ENCODE measurements around the gene SBF2.
"Not testable (repeated sequence)": the region's sequence is repeated elsewhere in the genome, so short reads cannot be mapped to it uniquely, and the experiment has no call there.

SBF2 gene

DNA sequence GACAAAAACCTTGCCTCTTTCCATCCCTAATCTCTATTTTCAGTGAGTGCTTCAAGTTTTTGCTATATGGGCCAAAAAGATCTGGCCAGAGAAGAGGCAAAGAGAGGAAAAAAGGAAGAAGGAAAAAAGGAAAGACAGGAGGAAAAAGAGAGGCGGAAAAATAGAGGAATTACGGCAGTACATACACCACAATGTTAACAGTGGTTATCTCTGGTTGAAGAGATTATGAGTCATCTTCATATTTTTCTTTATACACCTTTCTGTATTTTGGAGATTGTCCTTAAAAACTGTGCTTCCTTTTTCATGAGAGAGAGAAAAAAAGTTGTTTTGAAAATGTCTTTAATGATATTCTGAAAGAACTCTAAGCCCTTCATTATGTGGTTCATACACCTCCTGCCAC is 133.7 kb downstream of the SBF2 start:
- DNase-seq, result no peak

DNA sequence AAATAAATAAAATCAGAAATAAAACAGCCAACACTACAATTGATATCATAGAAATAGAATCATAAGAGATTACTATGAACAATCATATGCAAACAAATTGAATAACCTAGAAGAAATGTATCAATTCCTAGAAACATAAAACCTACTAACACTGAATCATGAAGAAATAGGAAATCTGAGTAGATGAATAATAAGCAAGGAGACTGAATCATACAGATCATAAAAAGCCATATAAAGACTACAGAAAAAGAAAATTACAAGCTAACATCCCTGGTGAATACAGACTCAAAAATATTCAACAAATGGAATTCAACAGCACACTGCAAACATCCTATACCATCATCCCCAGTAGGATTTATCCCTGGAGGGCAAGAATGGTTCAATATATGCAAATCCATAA is 135.6 kb downstream of the SBF2 start:
- no peak for DNase-seq

DNA sequence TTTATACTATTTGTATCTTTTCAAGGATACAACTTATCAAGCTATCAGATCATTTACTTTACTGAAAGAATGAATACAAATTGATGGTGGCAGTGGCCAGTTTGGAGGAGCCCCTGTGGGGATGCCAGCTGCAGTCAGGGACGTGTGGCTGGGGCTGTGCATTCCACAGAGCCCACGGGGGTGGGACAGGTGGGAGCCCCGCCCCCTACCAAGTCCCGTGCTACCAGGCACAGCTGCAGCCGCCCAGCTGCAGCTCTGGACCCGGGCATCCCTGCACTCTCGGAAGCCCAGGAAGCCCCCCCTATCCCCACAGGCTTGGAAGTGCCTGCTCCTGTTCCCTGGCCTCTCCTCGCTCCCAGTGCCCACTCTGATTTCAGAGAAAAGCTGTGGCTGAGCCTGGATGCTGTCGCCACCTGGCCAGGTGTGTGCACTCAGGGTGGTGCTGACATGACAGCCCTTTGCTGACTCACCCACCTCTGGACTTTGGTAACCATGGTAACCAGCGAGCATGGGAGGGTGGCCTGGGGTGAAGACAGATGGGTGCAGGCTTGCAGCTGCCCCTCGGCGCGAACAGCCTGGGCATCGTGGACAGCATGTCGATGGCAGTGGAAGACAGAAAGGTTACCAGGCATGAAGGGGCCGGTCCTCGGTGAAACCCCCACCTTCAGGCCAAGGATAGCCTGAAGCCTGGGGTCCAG is 138.1 kb downstream of the SBF2 start:
- no peak for DNase-seq

DNA sequence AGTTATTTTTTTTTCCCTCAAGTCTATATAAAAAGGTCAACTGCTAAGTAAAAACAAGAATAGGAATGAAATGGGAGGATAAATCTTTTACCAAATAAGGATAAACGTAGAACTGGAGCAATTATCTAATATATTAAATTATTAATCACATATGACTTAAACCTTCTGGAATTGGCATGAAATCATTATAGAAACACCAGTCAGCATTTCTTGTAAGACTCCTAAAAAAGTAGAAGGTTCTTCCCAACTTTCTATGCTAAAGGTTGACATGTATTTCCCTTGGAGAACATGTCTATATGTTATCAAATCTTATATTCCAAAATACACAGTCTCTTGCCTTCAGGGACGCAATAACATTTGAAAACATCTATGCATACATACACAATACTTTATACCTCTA is 143.2 kb downstream of the SBF2 start:
- DNase-seq, result no peak

DNA sequence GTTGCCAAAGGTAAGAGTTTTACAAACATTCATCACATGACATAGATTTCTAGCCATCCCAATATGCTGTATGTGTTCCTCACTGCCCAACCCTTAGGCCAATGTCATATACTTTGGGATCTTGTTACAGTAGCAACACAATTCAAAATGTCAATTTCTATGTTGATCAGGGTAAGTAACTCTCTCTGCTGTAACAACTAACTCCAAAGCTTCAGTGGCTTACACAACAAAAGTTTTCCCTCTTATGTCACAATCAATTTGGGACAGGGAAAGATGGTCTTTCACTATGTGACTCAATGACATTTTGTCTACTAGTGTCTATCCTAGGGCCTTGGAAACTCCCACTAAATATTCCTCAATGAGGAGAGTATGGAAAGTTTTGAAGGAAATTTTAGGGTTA is 144.5 kb downstream of the SBF2 start:
- no peak for DNase-seq

DNA sequence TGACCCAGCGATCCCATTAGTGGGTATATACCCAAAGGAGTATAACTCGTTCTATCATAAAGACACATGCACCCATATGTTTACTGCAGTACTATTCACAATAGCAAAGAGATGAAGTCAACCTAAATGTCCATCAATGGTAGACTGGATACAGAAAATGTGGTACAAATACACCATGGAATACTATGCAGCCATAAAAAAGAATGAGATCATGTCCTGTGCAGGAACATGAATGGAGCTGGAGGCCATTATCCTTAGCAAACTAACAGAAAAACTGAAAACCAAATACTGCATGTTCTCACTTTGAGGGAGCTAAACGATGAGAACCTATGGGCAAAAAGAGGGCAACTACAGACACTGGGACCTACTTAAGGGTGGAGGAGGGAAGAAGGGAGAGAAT is 146.8 kb downstream of the SBF2 start:
- no peak for DNase-seq

DNA sequence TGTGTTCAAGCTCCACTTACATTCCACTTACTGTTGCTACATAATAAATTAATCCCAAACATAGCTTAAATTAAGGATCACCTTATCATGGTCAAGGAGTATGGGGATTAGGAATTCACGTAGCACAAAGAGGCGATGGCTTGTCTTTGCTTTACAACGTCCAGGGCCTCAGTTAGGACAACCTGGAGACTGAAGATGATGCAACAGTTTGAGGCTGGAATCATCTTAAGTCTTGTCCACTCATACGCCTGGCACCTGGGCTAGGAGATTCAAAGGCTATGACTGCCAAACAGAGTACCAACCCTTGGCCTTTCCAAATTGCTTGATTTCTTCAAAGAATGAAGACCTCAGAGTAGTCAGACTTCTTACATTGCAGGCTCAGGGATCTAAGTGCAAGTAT is 149.1 kb downstream of the SBF2 start:
- DNase-seq, result no peak

DNA sequence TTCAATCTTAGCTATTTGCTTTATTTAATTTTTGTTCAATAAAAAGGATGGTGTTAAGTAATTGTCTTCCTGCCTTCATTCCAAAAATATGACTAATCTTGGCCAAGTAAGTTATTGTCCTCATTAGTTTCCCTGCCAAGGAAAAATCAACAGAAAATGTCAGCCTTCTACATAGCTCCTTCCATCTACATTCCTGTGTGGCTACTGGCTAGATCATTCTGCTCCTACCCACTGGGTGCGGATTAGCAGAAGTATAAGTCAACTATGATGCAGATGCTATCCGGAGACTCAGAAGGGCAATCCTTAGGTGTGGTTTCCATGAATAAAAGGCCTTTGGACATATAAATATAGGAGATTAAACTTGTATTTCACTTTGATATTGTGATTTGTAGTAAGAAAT is 154.4 kb downstream of the SBF2 start:
- DNase-seq, result no peak

DNA sequence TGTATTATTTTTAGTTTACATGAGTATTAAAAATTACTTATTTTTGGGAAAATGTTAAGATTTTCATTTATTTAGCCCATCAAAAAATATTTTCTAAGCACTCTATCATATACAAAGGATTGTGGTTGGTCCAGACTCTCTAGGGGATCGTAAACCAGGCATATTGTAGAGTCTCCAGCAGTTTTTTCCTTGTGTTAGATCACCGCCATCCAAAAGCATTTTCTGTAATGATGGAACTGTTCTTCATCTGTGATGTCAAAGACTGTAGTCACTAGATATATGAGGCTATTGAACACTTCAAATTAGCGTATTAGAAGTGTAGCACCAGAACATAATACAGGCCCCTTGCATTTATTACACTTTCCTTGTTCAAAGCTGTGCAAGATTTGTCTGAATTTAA is 154.9 kb downstream of the SBF2 start:
- DNase-seq, result no peak

DNA sequence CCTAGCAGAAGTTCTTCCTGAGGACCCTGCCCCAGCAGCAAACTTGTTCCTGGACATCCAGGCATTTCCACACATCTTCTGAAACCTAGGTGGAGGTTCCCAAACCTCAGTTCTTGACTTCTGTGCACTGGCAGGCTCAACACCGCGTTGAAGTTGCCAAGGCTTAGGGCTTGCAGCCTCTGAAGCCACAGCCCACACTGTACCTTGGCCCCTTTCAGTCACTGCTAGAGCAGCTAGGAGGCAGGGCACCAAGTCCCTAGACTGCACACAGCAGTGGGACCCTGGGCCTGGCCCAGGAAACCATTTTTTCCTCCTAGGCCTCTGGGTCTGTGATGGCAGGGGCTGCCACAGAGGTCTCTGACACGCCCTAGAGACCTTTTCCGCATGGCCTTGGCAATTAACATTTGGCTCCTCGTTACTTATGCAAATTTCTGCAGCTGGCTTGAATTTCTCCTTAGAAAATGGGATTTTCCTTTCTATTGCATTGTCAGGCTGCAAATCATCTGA is 159.0 kb downstream of the SBF2 start:
- no peak for DNase-seq

DNA sequence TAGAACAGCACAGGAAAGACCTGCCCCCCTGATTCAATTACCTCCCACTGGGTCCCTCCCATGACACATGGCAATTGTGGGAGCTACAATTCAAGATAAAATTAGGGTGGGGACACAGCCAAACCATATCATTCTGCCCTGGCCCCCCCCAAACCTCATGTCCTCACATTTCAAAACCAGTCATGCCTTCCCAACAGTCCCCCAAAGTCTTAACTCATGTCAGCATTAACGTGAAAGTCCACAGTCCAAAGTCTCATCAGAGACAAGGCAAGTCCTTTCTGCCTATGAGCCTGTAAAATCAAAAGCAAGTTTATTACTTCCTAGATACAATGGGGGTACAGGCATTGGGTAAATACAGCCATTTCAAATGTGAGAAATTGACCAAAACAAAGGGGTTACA is 159.8 kb downstream of the SBF2 start:
- DNase-seq, result not testable (repeated sequence)

DNA sequence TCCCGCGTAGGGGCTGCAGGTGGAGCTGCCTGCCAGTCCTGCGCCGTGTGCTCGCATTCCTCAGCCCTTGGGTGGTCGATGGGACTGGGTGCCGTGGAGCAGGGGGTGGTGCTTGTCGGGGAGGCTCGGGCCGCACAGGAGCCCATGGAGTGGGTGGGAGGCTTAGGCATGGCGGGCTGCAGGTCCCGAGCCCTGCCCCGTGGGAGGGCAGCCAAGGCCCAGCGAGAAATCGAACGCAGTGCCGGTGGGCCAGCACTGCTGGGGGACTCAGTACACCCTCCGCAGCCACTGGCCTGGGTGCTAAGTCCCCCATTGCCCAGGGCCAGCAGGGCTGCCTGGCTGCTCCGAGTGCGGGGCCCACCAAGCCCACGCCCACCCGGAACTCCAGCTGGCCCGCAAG is 160.8 kb downstream of the SBF2 start:
- not testable (repeated sequence) for DNase-seq

DNA sequence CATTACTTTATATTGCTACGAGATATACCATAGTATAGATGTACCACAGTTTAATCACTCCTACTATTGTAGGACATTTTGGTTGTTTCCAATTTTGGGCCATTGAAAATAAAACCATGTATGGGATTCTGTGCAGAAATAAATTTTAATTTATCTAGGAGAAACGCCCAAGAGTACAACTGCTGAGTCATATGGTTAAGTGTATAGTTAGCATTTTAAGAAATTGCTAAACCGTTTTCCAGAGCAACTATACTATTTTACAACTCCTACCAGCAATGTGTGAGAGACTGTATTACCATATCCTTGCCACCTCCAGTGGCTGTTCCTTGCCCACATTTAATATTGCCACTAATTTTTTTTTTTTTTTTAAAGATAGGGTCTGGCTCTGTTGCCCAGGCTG is 163.1 kb downstream of the SBF2 start:
- no peak for DNase-seq

DNA sequence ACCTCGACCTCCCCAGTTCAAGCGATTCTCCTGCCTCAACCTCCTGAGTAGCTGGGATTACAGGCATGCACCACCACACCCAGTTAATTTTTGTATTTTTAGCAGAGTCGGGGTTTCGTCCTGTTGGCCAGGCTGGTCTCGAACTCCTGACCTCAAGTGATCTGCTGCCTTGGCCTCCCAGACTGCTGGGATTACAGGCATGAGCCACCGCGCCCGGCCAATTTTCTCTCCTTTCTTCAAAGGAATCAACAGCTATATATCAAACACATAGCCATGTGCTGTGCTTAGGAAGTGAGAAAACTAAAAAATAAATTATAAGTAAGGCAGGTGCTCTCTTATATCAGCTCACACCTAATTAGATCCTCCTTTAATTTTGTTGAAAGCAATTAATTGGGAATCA is 164.8 kb downstream of the SBF2 start:
- not testable (repeated sequence) for DNase-seq

DNA sequence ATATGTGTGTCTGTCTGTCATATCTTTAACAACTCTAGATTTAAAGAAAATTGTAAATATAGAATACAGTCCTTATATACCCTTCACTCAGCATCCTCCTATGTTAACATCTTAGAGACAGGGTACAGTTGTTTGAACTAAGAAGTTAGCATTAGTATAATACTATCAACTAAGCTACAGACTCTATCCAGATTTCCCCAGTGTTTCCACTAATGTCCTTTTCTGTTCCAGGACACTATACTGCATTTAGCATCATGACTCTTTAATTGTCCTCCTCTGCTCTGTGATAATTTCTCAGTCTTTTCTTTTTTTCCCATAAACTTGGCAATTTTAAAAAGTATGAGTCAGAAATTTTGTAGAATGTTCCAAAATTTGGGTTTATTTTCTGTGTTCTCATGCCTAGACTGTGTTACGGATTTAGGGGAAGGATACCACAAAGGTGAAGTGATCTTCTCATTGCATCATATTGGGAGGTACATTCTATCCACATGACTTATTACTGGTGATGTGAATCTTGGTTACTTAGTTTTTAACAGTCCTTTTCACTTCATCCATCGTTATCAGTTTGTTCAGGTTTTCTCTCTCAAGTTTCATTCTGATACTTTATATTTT is 168.4 kb downstream of the SBF2 start:
- no peak for DNase-seq

DNA sequence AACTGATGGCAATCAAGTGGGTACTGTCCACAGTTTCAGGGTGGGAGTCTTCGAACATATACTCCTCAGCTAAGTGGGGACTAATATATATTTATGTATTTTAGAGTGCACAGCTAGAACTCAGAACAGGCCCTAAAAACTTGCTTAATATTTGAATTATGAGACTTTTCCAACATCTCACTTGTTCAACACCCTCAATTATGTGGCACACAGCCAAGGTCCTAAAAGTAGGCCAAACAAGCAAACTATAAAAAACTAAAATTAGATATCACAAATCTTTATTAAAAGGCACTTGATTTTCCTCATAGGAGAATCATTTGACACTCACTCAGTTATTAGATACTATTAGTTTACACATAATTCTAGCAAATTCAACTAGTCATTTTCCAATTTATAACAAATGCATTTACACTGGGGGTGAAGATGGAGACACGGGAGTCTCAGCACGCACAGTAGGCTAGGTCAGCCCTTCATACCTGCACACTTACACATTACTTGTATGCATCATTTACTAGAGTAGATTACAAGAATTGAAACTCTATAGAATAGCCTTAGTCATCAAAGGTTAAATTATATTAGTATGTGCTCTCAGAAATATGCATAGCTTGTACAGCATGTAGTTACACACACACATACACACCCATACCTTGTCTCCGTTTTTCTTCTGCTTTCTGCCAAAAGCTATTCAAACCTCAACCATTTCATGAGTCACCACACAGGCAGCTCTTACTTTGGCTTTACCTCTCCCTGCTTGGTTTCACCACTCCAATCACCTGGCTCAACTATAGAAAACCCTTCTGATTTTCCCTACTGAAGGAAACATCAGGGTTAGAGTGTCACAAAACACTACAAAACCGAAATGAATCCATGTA is 171.5 kb downstream of the SBF2 start:
- no peak for DNase-seq

DNA sequence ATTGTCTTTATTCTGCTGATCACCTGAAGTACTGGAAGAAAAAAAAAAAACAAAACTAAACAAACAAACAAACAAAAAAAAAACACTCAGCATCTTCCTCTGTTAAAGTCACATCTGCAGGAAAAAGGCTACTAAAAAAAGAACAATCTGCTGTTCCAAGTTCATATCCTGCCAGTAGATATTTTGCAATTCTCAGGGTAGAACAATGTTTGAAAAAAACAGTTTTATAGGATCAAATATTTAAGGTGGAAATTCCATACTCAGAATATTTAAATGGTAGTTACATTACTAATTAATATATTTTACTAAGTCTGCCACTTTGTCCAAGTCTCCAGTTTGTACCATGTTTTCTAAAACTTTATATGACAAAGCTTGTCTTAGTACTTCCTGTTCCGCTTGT is 175.2 kb downstream of the SBF2 start:
- no peak for DNase-seq

DNA sequence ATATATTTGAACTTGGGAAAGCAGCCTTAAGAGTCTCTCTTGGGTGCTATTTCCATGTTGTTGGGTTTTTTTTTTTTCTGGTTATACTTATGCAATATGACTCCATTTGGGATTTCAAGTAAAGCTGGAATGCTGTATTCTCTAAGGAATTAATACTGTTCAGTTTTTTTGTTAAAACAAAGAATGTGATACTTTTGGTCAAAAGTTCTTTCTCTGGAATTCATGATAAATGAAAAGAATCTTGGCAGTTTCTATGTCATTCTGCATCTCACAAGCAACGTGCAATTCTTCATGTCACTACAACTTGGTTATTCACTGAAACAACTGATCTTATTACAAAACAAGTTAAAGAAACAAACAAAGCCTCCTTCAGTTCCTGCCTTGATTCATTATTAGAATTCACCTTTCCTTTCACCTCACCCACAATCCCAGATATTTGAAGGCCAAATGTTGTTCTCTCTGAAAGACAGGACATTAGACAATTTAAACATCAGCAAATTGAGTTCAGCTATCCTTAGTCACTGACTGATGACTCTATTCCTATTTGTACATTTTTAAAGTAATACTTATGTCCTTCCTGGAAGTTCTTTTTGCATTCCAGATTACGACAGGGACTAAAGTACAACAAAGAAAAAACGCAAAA is 176.2 kb downstream of the SBF2 start:
- no peak for DNase-seq

DNA sequence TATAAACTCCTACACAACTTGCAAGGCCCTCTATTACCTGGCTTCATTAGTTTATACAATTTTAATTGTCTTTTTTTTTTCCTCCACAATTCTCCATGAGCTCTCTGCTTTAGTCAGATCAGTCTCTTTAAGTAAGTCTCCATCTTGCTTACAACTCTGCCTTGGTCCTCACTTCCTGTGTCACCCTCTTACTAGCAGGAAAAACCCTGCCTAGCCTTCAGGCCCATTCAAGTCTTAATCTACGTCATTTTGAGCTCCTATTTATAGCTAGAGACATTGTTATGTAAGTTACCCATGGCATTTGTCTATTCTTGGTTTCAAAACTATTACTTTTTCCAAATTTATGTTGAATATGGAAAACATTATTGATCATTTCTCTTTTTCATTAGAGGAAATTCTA is 177.4 kb downstream of the SBF2 start:
- DNase-seq, result no peak

DNA sequence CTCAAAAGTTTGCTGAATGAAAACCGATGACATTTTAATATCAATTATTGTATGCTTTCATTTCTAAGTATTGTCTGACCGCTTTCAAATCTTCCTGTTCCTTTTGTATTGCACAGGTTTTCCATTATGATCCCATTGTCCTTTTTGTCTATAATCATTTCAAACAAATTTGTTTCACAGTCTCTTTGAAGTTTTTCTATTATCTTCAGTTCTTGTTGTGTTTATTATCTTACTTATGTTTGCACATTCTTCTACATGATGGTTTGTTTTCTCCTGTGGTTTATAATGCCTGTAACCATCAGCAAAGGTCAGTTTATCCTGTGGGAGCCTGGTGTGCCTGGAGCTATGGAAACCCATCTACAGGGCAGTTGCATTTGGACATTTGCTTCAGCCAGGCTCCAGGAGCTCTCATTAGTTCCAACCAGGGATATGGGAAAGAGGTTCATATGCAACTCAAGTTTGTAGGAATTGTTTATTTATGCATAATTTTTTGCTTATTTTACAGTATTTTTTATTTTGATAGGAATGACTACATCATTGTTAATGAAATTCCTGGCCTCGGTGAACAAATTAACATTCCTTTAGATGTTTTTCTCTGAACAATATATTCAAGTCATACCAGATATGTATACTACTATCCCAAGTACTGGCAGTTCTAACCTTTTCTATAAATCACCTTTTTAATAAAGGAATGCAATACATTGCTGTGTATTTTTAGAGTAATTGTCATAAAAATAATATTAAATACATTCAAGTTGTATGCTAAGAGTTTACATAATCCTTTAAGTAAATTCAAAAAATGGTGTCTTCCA is 179.2 kb downstream of the SBF2 start:
- DNase-seq, result no peak

DNA sequence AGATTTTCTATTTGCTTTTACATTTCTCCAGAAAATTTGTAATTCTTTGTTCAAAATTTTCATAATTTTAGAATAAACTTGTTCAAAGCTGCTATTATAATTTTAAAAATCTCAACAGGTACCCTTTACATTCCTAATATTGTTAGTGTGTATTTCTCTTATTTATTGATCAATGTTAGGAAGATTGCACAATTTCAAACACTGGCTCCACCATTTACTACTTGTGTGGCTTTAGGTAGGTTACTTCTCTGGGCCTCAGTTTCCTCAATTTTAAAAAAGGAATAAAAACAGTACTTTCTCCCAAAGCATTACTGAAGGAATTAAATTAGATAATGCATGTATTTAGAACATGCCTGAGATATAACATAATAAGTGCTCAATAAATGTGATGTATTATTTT is 180.2 kb downstream of the SBF2 start:
- no peak for DNase-seq

DNA sequence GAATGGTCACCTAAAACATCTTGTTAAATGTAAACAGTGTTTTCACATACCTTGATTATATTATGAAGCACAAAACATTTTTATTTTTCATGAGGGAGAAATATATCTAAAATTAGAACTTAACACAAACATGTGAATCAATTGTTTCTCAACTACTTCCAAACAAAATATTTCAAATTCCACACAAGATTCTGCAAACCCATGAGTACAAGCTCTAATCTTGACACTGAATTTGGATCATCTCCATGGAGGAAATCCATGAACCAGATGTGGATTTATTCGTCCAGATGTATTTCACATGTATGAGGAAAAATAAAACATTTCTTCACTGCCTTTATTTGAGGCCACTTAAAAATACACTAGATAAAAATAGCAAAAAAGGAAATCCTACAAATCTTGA is 184.2 kb downstream of the SBF2 start:
- DNase-seq, result no peak
